Measurements from ENCODE around the gene MARCHF3.

The MARCHF3 gene

DNA sequence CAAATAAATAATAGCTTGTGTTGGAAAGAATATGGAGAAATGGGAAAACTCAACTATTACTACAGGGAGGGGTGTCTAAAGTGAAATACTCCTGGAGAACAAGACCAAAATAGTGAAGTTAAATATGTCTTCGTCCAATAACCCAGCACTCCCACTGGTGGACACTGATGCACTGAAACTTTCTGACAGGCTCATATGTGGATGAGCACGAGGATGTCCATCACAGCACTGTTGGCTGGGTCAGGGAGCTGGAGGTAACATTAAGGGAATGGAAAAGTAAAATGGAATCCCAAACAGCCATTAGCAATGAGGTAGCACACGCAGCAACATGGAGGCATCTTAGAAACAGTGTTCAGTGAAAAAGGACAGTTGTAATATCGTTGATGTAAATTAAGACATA is 167.0 kb downstream of the MARCHF3 start:
- no peak overlapping the region for H2AFZ ChIP-seq (ENCODE audit: low read length)
- no peaks in the 10 kb centered on the region for H3K27me3 ChIP-seq (ENCODE audit: insufficient read depth, low read length)
- H3K4me3 ChIP-seq (ENCODE audit: low read depth, low read length, poor library complexity, severe bottlenecking): no peak overlapping the region
- H3F3A ChIP-seq (ENCODE audit: insufficient read depth, low read length): no peaks in the 10 kb centered on the region
- H3K36me3 ChIP-seq (ENCODE audit: insufficient read depth, low read length): no peaks in the 10 kb centered on the region
- no peak overlapping the region for H3K4me2 ChIP-seq (ENCODE audit: low read length)
- no peak for TF ChIP-seq CTCF (IDR thresholded peaks at IDR 0.05; ENCODE audit: low read length)
- no peak for TF ChIP-seq EZH2 (IDR thresholded peaks at IDR 0.05; ENCODE audit: borderline replicate concordance, low read length)
- H3K27ac ChIP-seq (ENCODE audit: low read depth, low read length, poor library complexity, severe bottlenecking): no peak overlapping the region
- no peaks in the 10 kb centered on the region for H3K79me2 ChIP-seq (ENCODE audit: insufficient read depth, low read length)
- no peak overlapping the region for H3K9ac ChIP-seq (ENCODE audit: low read length)
- no peaks in the 10 kb centered on the region for H4K20me1 ChIP-seq (ENCODE audit: insufficient read depth, low read length)
- H3K9me2 ChIP-seq (ENCODE audit: low read depth, low read length): no peaks in the 10 kb centered on the region
- no peaks in the 10 kb centered on the region for H3K4me1 ChIP-seq (ENCODE audit: insufficient read depth, low read length, severe bottlenecking)
- H3K9me3 ChIP-seq (ENCODE audit: low read length): no peaks in the 10 kb centered on the region

- TF ChIP-seq EZH2 (IDR thresholded peaks at IDR 0.05; ENCODE audit: borderline replicate concordance, low read length) (no peak), CTCF (IDR thresholded peaks at IDR 0.05; ENCODE audit: low read length) (no peak)
- Histone ChIP-seq H4K20me1 (ENCODE audit: insufficient read depth, low read length) (no peaks in the 10 kb centered on the region), H3K27ac (ENCODE audit: low read depth, low read length, poor library complexity, severe bottlenecking) (no peak overlapping the region), H3K9me3 (ENCODE audit: low read length) (no peaks in the 10 kb centered on the region), H2AFZ (ENCODE audit: low read length) (no peak overlapping the region), H3K4me3 (ENCODE audit: low read depth, low read length, poor library complexity, severe bottlenecking) (no peak overlapping the region), H3K4me2 (ENCODE audit: low read length) (no peak overlapping the region), H3K4me1 (ENCODE audit: insufficient read depth, low read length, severe bottlenecking) (no peaks in the 10 kb centered on the region), H3K36me3 (ENCODE audit: insufficient read depth, low read length) (no peaks in the 10 kb centered on the region), H3K79me2 (ENCODE audit: insufficient read depth, low read length) (no peaks in the 10 kb centered on the region), H3K27me3 (ENCODE audit: insufficient read depth, low read length) (no peaks in the 10 kb centered on the region), H3K9me2 (ENCODE audit: low read depth, low read length) (no peaks in the 10 kb centered on the region), H3K9ac (ENCODE audit: low read length) (no peak overlapping the region), H3F3A (ENCODE audit: insufficient read depth, low read length) (no peaks in the 10 kb centered on the region)
These were observed 171.9 kb downstream of the MARCHF3 start for GRCh38 chr5:126858441-126858840.

DNA sequence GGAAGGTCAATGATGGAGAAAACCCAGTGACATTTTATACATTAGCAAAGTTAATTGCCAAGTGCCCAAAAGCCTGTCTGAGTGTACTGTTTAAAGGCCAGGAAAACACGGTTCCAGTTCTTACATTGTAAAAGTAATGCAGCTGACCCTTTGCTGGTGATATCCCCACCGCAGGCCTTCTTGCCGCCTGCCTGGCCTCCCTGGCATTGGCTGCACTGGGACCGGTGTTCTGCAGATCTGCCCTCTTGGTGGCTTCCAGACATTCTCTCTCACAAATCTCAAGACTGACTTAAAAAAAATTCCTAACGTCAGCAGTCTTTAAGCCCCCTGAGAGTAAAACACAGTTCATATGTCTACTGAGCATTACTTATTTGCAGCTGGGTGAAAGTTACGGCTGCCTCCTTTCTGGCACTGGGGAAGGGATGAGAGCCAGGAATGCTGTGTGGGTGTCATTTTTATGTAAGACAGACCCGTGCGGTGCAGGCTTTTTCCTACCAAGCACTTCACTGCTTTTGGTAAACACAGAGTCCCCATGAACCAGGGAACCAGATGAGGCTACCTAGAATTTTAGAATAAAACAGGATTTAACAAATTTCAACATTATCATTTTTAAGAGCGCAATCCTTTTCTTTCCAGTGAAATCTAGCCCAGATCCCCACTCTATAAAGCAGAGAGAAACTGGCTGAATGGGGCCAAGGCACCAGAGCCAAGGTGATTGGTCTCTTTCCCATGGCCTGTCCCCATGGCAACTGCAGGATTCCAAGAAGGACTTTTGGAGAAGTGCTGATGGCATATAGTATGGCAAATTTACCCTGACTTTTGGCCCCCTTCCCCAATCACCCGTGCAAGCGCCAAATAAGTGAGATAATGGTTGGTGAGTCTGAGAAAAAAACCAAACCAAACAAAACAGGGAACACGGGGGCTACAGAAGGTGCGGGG is 172.6 kb downstream of the MARCHF3 start:
- H3K36me3 ChIP-seq (ENCODE audit: insufficient read depth, low read length): no peaks in the 10 kb centered on the region
- H3K9ac ChIP-seq (ENCODE audit: low read length): no peak overlapping the region
- H3K4me2 ChIP-seq (ENCODE audit: low read length): no peak overlapping the region
- H3K9me3 ChIP-seq (ENCODE audit: low read length): no peaks in the 10 kb centered on the region
- H3K27ac ChIP-seq (ENCODE audit: low read depth, low read length, poor library complexity, severe bottlenecking): no peak overlapping the region
- H3K9me2 ChIP-seq (ENCODE audit: low read depth, low read length): no peaks in the 10 kb centered on the region
- no peak overlapping the region for H2AFZ ChIP-seq (ENCODE audit: low read length)
- no peaks in the 10 kb centered on the region for H4K20me1 ChIP-seq (ENCODE audit: insufficient read depth, low read length)
- no peak for TF ChIP-seq EZH2 (IDR thresholded peaks at IDR 0.05; ENCODE audit: borderline replicate concordance, low read length)
- H3K27me3 ChIP-seq (ENCODE audit: insufficient read depth, low read length): no peaks in the 10 kb centered on the region
- H3F3A ChIP-seq (ENCODE audit: insufficient read depth, low read length): no peaks in the 10 kb centered on the region
- H3K4me1 ChIP-seq (ENCODE audit: insufficient read depth, low read length, severe bottlenecking): no peaks in the 10 kb centered on the region
- no peaks in the 10 kb centered on the region for H3K79me2 ChIP-seq (ENCODE audit: insufficient read depth, low read length)
- H3K4me3 ChIP-seq (ENCODE audit: low read depth, low read length, poor library complexity, severe bottlenecking): no peak overlapping the region

All from OCI-LY1 (cell line).